ENCODE data around the gene RNU5D-1. TPM values are rescaled to one million over a fixed set of nuclear protein-coding genes. Genes with fewer than 3 reads are reported as not detected.
"Not testable (repeated sequence)": the region's sequence is repeated elsewhere in the genome, so short reads cannot be mapped to it uniquely, and the experiment has no call there.

RNU5D-1 gene
- not detected for polyA plus RNA-seq
- long read RNA-seq, donor 1: 0 reads
- long read RNA-seq, donor 2: 0 reads
- long read RNA-seq, donor 3: 0 reads
- long read RNA-seq, donor 4: 0 reads
- long read RNA-seq, donor 5: 0 reads
- long read RNA-seq, donor 6: 0 reads
- long read RNA-seq, donor 7: 0 reads
- long read RNA-seq, donor 8: 0 reads
- long read RNA-seq, donor 9: 0 reads
- long read RNA-seq, donor 10: 0 reads
- long read RNA-seq, donor 11: 0 reads

GRCh38 chr1:44730741-44731512 lies at the start of gene RNU5D-1:
Gene RNU5D-1 (minus strand): TSS chr1:44731170.
- WGBS (ENCODE audit: insufficient coverage, low lambda C conversion rate): 0% methylated on average over 3 of the region's 19 CpGs

DNA sequence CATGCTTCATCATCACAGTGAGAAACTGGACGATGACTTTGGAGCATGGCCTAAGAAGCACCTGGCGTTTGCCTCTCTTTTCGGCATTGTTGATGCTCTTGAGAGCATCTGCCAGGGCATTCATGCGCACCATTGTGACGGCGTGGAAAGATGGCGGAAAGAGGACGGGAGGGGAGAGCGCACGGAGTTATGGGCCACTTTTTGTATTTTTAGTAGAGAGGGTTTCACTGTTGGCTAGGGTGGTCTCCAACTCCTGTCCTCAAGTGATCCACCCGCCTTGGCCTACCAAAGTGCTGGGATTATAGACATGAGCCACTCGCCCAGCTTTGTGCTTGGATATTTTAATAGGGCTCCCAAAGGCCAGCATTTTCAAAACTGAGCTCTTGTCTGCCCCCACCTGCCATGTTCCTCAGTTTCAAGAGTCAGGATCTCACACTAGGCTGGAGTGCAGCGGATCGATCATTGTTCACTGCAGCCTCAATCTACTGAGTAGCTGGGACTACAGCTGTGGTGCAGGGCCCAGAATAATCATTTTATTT lies 49.7 kb upstream of the RNU5D-1 start:
- 100% methylated on average over 1 of the region's 14 CpGs for WGBS (ENCODE audit: insufficient coverage, low lambda C conversion rate)
- Histone ChIP-seq H3K27me3 (ENCODE audit: control insufficient read depth, insufficient read depth, low read length) (no peaks in the 10 kb centered on the region), H3K4me1 (ENCODE audit: control insufficient read depth, insufficient read depth, low read length) (peaks cover 33% of the 10 kb centered on the region), H3K4me3 (ENCODE audit: low read length) (no peak overlapping the region), H3K9me3 (ENCODE audit: control insufficient read depth, low read depth, low read length) (no peaks in the 10 kb centered on the region), H3K27ac (ENCODE audit: low read length) (no peak overlapping the region), H3K36me3 (ENCODE audit: control insufficient read depth, insufficient read depth, low read length) (peaks cover 34% of the 10 kb centered on the region)
- DNase-seq: no peak

More at GRCh38 chr1:44730741-44731512, at the start of gene RNU5D-1:
- H3K27ac ChIP-seq (ENCODE audit: low read length): peak within 1 kb of the TSS; percentile 92
- no peaks in the 10 kb centered on the region for H3K27me3 ChIP-seq (ENCODE audit: control insufficient read depth, insufficient read depth, low read length)
- H3K9me3 ChIP-seq (ENCODE audit: control insufficient read depth, low read depth, low read length): no peaks in the 10 kb centered on the region
- H3K4me1 ChIP-seq (ENCODE audit: control insufficient read depth, insufficient read depth, low read length): peaks cover 2% of the 10 kb centered on the region
- DNase-seq: peak; percentile 91 to 94
- no peaks in the 10 kb centered on the region for H3K36me3 ChIP-seq (ENCODE audit: control insufficient read depth, insufficient read depth, low read length)
- H3K4me3 ChIP-seq (ENCODE audit: low read length): peak within 1 kb of the TSS; percentile 20

- no CpG with 5 or more reads among the region's 6 CpGs for WGBS (ENCODE audit: insufficient coverage, low lambda C conversion rate)
- Histone ChIP-seq H3K36me3 (ENCODE audit: control insufficient read depth, insufficient read depth, low read length) (peaks cover 34% of the 10 kb centered on the region), H3K4me1 (ENCODE audit: control insufficient read depth, insufficient read depth, low read length) (peaks cover 20% of the 10 kb centered on the region), H3K27me3 (ENCODE audit: control insufficient read depth, insufficient read depth, low read length) (no peaks in the 10 kb centered on the region), H3K4me3 (ENCODE audit: low read length) (no peak overlapping the region), H3K9me3 (ENCODE audit: control insufficient read depth, low read depth, low read length) (no peaks in the 10 kb centered on the region), H3K27ac (ENCODE audit: low read length) (no peak overlapping the region)
- no peak for DNase-seq
These were observed 48.0 kb upstream of the RNU5D-1 start for GRCh38 chr1:44778705-44779576.

GRCh38 chr1:44777969-44778635 lies 47.1 kb upstream of the RNU5D-1 start:
- H3K36me3 ChIP-seq (ENCODE audit: control insufficient read depth, insufficient read depth, low read length): peaks cover 34% of the 10 kb centered on the region
- no CpG with 5 or more reads among the region's 13 CpGs for WGBS (ENCODE audit: insufficient coverage, low lambda C conversion rate)
- DNase-seq: no peak
- no peak overlapping the region for H3K27ac ChIP-seq (ENCODE audit: low read length)
- no peak overlapping the region for H3K4me3 ChIP-seq (ENCODE audit: low read length)
- no peaks in the 10 kb centered on the region for H3K27me3 ChIP-seq (ENCODE audit: control insufficient read depth, insufficient read depth, low read length)
- H3K4me1 ChIP-seq (ENCODE audit: control insufficient read depth, insufficient read depth, low read length): peaks cover 16% of the 10 kb centered on the region
- no peaks in the 10 kb centered on the region for H3K9me3 ChIP-seq (ENCODE audit: control insufficient read depth, low read depth, low read length)

DNA sequence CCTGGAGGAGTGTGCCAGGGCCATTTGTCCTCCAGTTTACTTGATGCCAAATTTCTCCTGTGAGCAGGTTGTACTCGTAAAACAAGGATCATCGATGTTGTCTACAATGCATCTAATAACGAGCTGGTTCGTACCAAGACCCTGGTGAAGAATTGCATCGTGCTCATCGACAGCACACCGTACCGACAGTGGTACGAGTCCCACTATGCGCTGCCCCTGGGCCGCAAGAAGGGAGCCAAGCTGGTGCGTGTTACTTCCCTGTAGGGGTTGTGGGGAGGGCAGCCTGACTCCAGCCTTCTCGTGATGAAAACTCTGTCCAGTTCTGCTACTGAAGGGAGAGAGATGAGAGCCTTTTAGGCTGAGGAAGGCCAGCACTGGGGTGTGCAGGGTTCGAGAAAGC lies 46.6 kb upstream of the RNU5D-1 start:
- no peak overlapping the region for H3K4me3 ChIP-seq (ENCODE audit: low read length)
- no peaks in the 10 kb centered on the region for H3K9me3 ChIP-seq (ENCODE audit: control insufficient read depth, low read depth, low read length)
- H3K27ac ChIP-seq (ENCODE audit: low read length): no peak overlapping the region
- no peak for DNase-seq
- no CpG with 5 or more reads among the region's 14 CpGs for WGBS (ENCODE audit: insufficient coverage, low lambda C conversion rate)
- peaks cover 16% of the 10 kb centered on the region for H3K4me1 ChIP-seq (ENCODE audit: control insufficient read depth, insufficient read depth, low read length)
- no peaks in the 10 kb centered on the region for H3K27me3 ChIP-seq (ENCODE audit: control insufficient read depth, insufficient read depth, low read length)
- H3K36me3 ChIP-seq (ENCODE audit: control insufficient read depth, insufficient read depth, low read length): peaks cover 34% of the 10 kb centered on the region

DNA sequence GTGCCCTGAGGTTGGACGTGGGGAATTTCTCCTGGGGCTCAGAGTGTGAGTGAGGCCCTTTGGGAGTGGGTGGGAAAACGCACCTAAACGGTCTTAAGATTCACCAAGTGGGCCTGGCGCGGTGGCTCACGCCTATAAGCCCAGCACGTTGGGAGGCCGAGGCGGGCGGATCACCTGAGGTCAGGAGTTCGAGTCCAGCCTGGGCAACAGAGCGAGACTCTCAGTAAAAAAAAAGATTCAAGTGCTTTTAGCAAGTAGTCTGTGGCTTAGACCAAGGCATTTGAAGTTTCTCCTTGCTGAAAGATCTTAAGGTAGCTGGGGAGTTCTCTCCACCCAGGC lies 45.7 kb upstream of the RNU5D-1 start:
- Histone ChIP-seq H3K36me3 (ENCODE audit: control insufficient read depth, insufficient read depth, low read length) (peaks cover 34% of the 10 kb centered on the region), H3K27me3 (ENCODE audit: control insufficient read depth, insufficient read depth, low read length) (no peaks in the 10 kb centered on the region), H3K27ac (ENCODE audit: low read length) (peak overlapping the region; percentile 93), H3K9me3 (ENCODE audit: control insufficient read depth, low read depth, low read length) (no peaks in the 10 kb centered on the region), H3K4me3 (ENCODE audit: low read length) (peak overlapping the region; percentile 75), H3K4me1 (ENCODE audit: control insufficient read depth, insufficient read depth, low read length) (peaks cover 16% of the 10 kb centered on the region)
- DNase-seq: no peak
- no CpG with 5 or more reads among the region's 12 CpGs for WGBS (ENCODE audit: insufficient coverage, low lambda C conversion rate)

DNA sequence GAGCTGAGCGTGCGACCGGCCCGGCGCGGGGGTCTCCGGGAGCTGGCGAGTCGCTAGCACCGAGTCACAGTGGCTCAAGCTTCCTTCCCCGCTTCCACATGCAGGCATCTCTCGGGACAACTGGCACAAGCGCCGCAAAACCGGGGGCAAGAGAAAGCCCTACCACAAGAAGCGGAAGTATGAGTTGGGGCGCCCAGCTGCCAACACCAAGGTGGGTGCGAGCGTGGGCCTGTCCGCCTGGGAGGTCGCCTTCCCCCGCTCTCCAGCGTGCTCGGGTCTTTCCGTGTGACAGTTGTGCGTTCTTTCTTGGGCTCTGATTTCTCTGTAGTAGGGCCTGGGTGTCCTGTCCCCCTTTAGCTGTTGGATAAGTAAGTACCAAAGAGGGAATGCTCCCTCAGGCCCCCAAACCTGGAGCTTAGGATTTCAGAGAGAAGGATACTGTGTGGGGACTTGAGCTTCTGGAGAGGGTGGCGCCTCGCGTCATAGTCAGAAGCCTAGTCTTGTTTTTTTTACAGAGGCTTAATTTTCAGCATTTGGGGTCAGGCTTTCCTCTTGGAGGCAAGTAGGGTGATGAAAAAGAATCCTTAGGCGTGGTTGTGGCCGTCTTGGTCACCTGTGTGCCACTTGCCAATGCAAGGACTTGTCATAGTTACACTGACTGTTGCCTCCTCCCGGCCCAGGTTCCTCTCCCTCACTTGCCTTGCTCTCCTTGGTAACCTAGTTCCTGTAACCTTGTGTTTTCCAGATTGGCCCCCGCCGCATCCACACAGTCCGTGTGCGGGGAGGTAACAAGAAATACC lies 45.2 kb upstream of the RNU5D-1 start:
- H3K27ac ChIP-seq (ENCODE audit: low read length): peak overlapping the region; percentile 93
- no peaks in the 10 kb centered on the region for H3K27me3 ChIP-seq (ENCODE audit: control insufficient read depth, insufficient read depth, low read length)
- peaks cover 16% of the 10 kb centered on the region for H3K4me1 ChIP-seq (ENCODE audit: control insufficient read depth, insufficient read depth, low read length)
- peak in 1 of 2 donors; percentile 60 for DNase-seq
- no peaks in the 10 kb centered on the region for H3K9me3 ChIP-seq (ENCODE audit: control insufficient read depth, low read depth, low read length)
- peaks cover 34% of the 10 kb centered on the region for H3K36me3 ChIP-seq (ENCODE audit: control insufficient read depth, insufficient read depth, low read length)
- no CpG with 5 or more reads among the region's 36 CpGs for WGBS (ENCODE audit: insufficient coverage, low lambda C conversion rate)
- H3K4me3 ChIP-seq (ENCODE audit: low read length): peak overlapping the region; percentile 75

DNA sequence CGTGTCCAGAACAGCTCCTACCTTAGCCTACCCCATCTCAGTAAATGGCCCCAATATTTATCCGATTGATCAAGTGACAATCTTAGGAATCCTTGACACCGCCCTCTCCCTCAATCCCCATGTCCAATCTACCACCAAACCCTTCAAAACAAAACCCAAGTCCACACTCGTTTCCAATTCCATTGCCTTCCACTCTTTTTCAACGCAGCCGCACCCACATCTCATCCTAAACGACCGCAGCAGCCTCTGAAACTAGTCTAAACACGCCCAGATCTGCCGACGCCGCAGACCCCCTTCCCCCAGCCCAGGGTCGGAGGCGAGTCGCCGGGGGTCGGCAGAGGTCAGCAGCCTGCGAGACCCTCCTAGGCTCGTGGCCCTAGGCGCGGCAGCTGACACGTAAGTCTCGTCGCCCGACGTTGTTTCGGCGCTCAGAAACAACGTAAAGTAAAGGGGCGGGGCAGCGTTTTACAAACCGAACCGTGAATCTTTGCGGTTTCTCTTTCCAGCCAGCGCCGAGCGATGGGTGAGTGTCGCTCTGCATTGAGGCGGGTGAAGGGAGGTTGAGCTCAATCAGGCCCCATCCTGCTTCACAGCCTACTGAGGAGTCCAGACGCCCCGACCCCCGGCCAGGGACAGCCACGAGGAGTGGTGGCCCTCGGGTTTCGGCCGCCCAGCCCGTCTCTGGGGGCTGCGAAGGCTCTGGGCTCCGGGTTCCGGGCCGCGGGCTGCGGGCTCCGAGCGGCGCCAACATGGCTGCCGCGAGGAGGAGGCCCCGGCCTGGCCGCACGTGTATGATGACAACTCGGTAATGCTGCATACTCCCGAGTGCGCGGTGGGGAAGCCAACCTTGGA lies 44.3 kb upstream of the RNU5D-1 start, which contains the start of gene RPS8:
Gene RPS8 (plus strand): TSS at position 463 of the 852 bp plus-strand sequence. CDS start 57 bp downstream, at position 520.
- WGBS (ENCODE audit: insufficient coverage, low lambda C conversion rate): no CpG with 5 or more reads among the region's 65 CpGs
- Histone ChIP-seq H3K4me1 (ENCODE audit: control insufficient read depth, insufficient read depth, low read length) (peaks cover 16% of the 10 kb centered on the region), H3K36me3 (ENCODE audit: control insufficient read depth, insufficient read depth, low read length) (peaks cover 31% of the 10 kb centered on the region), H3K9me3 (ENCODE audit: control insufficient read depth, low read depth, low read length) (no peaks in the 10 kb centered on the region), H3K27me3 (ENCODE audit: control insufficient read depth, insufficient read depth, low read length) (no peaks in the 10 kb centered on the region), H3K27ac (ENCODE audit: low read length) (peak within 1 kb of the TSS; percentile 93), H3K4me3 (ENCODE audit: low read length) (peak within 1 kb of the TSS; percentile 75)
- DNase-seq: peak; percentile 94 to 97

GRCh38 chr1:44766421-44766820 lies 35.5 kb upstream of the RNU5D-1 start:
- not testable (repeated sequence) for H3K27ac ChIP-seq (ENCODE audit: low read length); DNase-seq; H3K27me3 ChIP-seq (ENCODE audit: control insufficient read depth, insufficient read depth, low read length); H3K9me3 ChIP-seq (ENCODE audit: control insufficient read depth, low read depth, low read length); H3K4me1 ChIP-seq (ENCODE audit: control insufficient read depth, insufficient read depth, low read length); H3K4me3 ChIP-seq (ENCODE audit: low read length)
- H3K36me3 ChIP-seq (ENCODE audit: control insufficient read depth, insufficient read depth, low read length): peaks cover 18% of the 10 kb centered on the region
- WGBS (ENCODE audit: insufficient coverage, low lambda C conversion rate): no CpG with 5 or more reads among the region's 6 CpGs
